ENCODE data around the gene SP6.

SP6 gene

DNA sequence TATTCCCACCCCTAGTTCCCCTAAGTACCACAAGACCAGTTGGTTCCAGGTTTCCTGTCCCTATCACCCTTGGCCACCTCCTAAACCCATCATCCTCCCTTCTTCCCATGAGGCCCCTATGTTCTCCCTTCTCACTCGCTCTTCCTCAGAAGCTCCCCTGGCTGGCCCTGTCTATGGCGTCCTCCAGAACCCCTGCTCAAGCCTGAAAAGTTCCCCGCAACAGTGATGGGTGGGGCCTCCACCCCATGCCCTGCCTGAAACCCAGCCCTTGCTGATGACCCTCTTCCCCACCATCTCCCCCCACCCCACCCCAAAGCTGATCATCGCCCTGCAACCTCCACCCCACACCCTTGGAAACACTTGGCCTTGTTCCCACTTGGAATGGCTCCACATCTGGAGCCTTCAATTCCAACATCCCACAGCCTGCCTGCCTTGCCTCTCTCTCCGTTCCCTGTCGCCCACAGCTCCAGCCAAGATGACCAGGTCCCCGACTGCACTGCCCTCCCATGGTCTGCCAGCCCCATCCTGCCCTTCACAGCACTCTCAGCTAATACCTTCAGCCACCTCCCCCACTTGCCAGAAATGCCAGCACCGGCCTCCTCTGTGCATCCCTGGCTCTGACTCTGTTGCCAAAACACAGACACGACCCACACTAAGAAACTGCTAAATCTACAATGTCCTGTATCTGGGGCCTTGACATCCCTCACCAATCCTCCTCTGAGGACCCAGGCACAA lies 39.9 kb downstream of the SP6 start:
- no peak overlapping the region for H3K27ac ChIP-seq (ENCODE audit: low read length)
- no peak overlapping the region for H3K4me2 ChIP-seq (ENCODE audit: low read length)
- no peaks in the 10 kb centered on the region for H3K79me2 ChIP-seq (ENCODE audit: low read length)
- H3K36me3 ChIP-seq (replicated peaks; ENCODE audit: low read depth, low read length) = no peaks in the 10 kb centered on the region
- H3K9me3 ChIP-seq (ENCODE audit: insufficient read depth, low read length) = no peaks in the 10 kb centered on the region
- no peak overlapping the region for H3K4me3 ChIP-seq (ENCODE audit: low read length)
- H3K4me1 ChIP-seq (ENCODE audit: low read length) = no peaks in the 10 kb centered on the region
- H2AFZ ChIP-seq (ENCODE audit: low read depth, low read length) = no peak overlapping the region
- H4K20me1 ChIP-seq (ENCODE audit: insufficient read depth, low read length) = no peaks in the 10 kb centered on the region
- H3K27me3 ChIP-seq (ENCODE audit: low read depth, low read length) = no peaks in the 10 kb centered on the region
- H3K9ac ChIP-seq (ENCODE audit: low read length) = no peak overlapping the region
- no peak for TF ChIP-seq EZH2phosphoT487 (IDR thresholded peaks at IDR 0.05; ENCODE audit: low read depth)
- TF ChIP-seq, protein P1, sequence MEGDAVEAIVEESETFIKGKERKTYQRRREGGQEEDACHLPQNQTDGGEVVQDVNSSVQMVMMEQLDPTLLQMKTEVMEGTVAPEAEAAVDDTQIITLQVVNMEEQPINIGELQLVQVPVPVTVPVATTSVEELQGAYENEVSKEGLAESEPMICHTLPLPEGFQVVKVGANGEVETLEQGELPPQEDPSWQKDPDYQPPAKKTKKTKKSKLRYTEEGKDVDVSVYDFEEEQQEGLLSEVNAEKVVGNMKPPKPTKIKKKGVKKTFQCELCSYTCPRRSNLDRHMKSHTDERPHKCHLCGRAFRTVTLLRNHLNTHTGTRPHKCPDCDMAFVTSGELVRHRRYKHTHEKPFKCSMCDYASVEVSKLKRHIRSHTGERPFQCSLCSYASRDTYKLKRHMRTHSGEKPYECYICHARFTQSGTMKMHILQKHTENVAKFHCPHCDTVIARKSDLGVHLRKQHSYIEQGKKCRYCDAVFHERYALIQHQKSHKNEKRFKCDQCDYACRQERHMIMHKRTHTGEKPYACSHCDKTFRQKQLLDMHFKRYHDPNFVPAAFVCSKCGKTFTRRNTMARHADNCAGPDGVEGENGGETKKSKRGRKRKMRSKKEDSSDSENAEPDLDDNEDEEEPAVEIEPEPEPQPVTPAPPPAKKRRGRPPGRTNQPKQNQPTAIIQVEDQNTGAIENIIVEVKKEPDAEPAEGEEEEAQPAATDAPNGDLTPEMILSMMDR (IDR thresholded peaks at IDR 0.05; ENCODE audit: low read depth, low read length) = no peak

- Histone ChIP-seq H3K79me2 (ENCODE audit: low read length) (no peaks in the 10 kb centered on the region), H3K9me3 (ENCODE audit: insufficient read depth, low read length) (no peaks in the 10 kb centered on the region), H3K4me1 (ENCODE audit: low read length) (no peaks in the 10 kb centered on the region), H3K27ac (ENCODE audit: low read length) (no peak overlapping the region), H3K36me3 (replicated peaks; ENCODE audit: low read depth, low read length) (no peaks in the 10 kb centered on the region), H3K27me3 (ENCODE audit: low read depth, low read length) (no peaks in the 10 kb centered on the region), H4K20me1 (ENCODE audit: insufficient read depth, low read length) (no peaks in the 10 kb centered on the region), H3K9ac (ENCODE audit: low read length) (no peak overlapping the region), H3K4me2 (ENCODE audit: low read length) (no peak overlapping the region), H3K4me3 (ENCODE audit: low read length) (no peak overlapping the region), H2AFZ (ENCODE audit: low read depth, low read length) (no peak overlapping the region)
- no peak for TF ChIP-seq EZH2phosphoT487 (IDR thresholded peaks at IDR 0.05; ENCODE audit: low read depth)
- TF ChIP-seq, protein P1 (IDR thresholded peaks at IDR 0.05; ENCODE audit: low read depth, low read length) = no peak
Measured at GRCh38 chr17:47810200-47810821, 40.7 kb downstream of the SP6 start.

DNA sequence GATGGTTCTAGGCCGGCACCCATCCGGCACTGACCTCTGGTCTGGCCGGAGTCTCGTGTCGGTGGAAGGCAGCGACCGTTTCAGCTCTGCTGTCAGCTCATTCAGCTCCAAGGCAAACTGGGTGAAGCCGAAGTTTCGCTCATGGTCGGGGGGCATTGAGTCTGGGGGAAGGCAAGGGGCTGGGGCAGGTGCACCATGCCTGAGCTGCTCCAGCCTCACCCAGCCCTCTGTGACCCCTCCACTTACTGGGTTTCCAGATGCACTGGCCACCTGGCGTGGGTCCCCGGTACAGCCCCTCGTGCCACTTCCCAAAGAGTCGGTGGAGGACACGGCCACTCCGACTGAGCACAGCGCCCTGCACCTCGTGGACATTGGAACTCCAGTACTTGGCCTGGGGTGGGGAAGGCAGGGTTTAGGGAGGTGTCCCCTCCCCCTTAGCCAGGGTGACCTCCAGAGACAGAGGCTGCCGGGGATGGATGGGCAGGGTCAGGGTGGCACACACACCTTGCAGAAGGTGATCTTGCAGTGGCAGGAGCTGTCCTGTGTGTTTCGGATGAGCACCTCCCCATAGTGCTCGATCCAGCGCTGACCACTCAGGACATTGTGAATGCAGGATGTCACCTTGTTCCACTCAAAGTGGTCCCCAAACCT lies 42.0 kb downstream of the SP6 start:
- Histone ChIP-seq H3K4me2 (ENCODE audit: low read length) (no peak overlapping the region), H3K9ac (ENCODE audit: low read length) (no peak overlapping the region), H3K4me3 (ENCODE audit: low read length) (no peak overlapping the region), H3K36me3 (replicated peaks; ENCODE audit: low read depth, low read length) (no peaks in the 10 kb centered on the region), H2AFZ (ENCODE audit: low read depth, low read length) (no peak overlapping the region), H3K27me3 (ENCODE audit: low read depth, low read length) (no peaks in the 10 kb centered on the region), H4K20me1 (ENCODE audit: insufficient read depth, low read length) (no peaks in the 10 kb centered on the region), H3K79me2 (ENCODE audit: low read length) (no peaks in the 10 kb centered on the region), H3K9me3 (ENCODE audit: insufficient read depth, low read length) (no peaks in the 10 kb centered on the region), H3K4me1 (ENCODE audit: low read length) (no peaks in the 10 kb centered on the region), H3K27ac (ENCODE audit: low read length) (no peak overlapping the region)
- TF ChIP-seq, protein P1 (IDR thresholded peaks at IDR 0.05; ENCODE audit: low read depth, low read length) = no peak
- no peak for TF ChIP-seq EZH2phosphoT487 (IDR thresholded peaks at IDR 0.05; ENCODE audit: low read depth)

All from OCI-LY3 (cell line).